Prostate gland (tissue), 2 donors: Measurements from ENCODE around the gene DBNDD2. TPM values are rescaled to one million over a fixed set of nuclear protein-coding genes. Genes with fewer than 3 reads are reported as not detected.
A peak's percentile ranks its signal among the peaks of the same experiment; 100 is the strongest.

Source experiments
- DNase-seq: peaks from one replicate; pipeline ENCODE4 v3.0.0-alpha.2; 2019; ENCODE audit warnings: low spot score
- H3K27ac ChIP-seq, 2 donors: fragments of 200-600 bp; sonication (generic); 2 replicates each; pipeline ENCODE4 v1.5.1; 2017 to 2019
- H3K27me3 ChIP-seq: fragments of 200-600 bp; sonication (generic); replicated peaks from 2 replicates; pipeline ENCODE4 v1.5.1; 2019; ENCODE audit not compliant: insufficient read depth
- H3K36me3 ChIP-seq, 2 donors: fragments of 200-600 bp; sonication (generic); 1 replicate in 1 of 2; 2 replicates in 1 of 2; pipeline versions ENCODE4 v1.5.1 to v1.8.1; 2017 to 2019
- H3K4me1 ChIP-seq: fragments of 200-600 bp; sonication (generic); replicated peaks from 2 replicates; pipeline ENCODE4 v1.5.1; 2019
- H3K4me3 ChIP-seq, 2 donors: fragments of 200-600 bp; sonication (generic); 2 replicates each; pipeline ENCODE4 v1.5.1; 2017 to 2019
- H3K9me3 ChIP-seq: fragments of 200-600 bp; sonication (generic); 2 replicates; pipeline ENCODE4 v1.5.1; 2017
- CTCF ChIP-seq, 4 experiments: fragments of 200-600 bp in 2 of 4; fragments of 450-650 bp in 2 of 4; sonication (generic) in 2 of 4; IDR thresholded peaks; 1 replicate in 3 of 4; 2 replicates in 1 of 4; pipeline ENCODE4 v1.5.1; 2016 to 2019; ENCODE audit warnings: antibody characterized with exemption in 4 of 4, mild to moderate bottlenecking in 2 of 4, moderate library complexity in 2 of 4
- POLR2A ChIP-seq: fragments of 450-650 bp; IDR thresholded peaks from one replicate; pipeline ENCODE4 v1.6.1; 2016; ENCODE audit warnings: antibody characterized with exemption, mild to moderate bottlenecking
- POLR2AphosphoS5 ChIP-seq: sonication (generic); formaldehyde crosslinking; IDR thresholded peaks from one replicate; pipeline ENCODE4 v1.6.1; 2017; ENCODE audit warnings: antibody characterized with exemption
- WGBS: methylation state at CpG from one replicate; pipeline ENCODE4 v1.1.5; 2018; 5-methylcytosine and 5-hydroxymethylcytosine counted together
- intact Hi-C: fragments of 100-400 bp; cut with DNase I; formaldehyde crosslinking; loops from one replicate; pipeline ENCODE4 v1.14.2; 2022
- total RNA-seq, 2 donors: library from RNA; depleted of rRNA; stranded (reverse); fragments of >200 nt; gene quantifications; one replicate each; pipeline ENCODE4 v1.1.0, GENCODE V29; 2016

The DBNDD2 gene
- total RNA-seq, result 10 to 100 TPM; 33.7 to 34.4 TPM

DNA sequence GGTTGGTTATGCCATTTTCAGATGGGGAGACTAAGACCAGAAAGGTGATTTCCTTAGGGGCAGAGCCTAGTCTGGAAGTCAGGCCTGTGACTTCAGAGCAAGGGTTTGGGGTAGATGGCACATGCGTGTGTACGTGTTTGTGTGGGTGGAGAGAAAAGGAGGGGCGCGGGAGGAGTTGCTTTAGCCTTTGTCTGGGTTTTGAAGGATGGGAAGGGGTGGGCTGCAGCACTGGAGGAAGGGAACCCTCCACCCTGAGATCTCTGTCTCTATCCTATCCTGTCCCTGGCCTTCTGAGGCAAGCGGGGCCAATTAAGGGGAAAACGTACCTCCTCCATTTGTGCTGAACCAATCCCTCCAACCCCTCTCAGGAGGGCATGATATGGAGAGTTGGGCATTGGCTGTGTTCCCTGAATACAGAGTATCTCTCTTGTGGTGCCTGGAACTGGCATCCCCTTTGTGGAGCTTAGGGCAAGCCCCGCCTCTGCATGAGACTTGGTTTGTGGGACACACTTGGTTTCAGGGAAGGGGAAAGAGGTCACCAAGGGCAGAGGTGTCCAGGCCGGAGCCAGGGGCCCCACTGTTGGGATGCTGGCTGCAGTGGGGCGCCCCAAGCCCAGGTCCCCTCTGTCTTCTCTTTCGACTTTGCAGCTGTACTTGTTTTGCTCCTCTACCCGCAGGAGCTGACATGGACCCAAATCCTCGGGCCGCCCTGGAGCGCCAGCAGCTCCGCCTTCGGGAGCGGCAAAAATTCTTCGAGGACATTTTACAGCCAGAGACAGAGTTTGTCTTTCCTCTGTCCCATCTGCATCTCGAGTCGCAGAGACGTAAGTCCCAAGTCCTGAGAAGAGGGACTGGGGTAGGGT, at the start of gene DBNDD2:
Gene DBNDD2, plus strand, starts transcription at position 507 of the 863 bp plus-strand sequence. Its CDS starts 179 bp downstream, at position 686.
- WGBS, result 86% methylated on average over 21 of the region's 21 CpGs
- intact Hi-C loops, result loop anchor here (5.0 kb wide), 1 partner anchor 36 kb away; no protein-coding TSS in a partner anchor
- DNase-seq, result no peak

GRCh38 chr20:45359069-45359405, 49.1 kb upstream of the DBNDD2 start:
- intact Hi-C loops, result no loop called here
- H3K27me3 ChIP-seq, result no peaks in the 10 kb centered on the region
- no peak overlapping the region for H3K4me3 ChIP-seq
- H3K9me3 ChIP-seq, result no peaks in the 10 kb centered on the region
- TF ChIP-seq POLR2AphosphoS5 (peak; percentile 44), POLR2A (no peak)
- peaks cover 5% of the 10 kb centered on the region for H3K4me1 ChIP-seq
- no peaks in the 10 kb centered on the region for H3K36me3 ChIP-seq
- DNase-seq, result no peak
- peak overlapping the region; percentile 64 to 75 for H3K27ac ChIP-seq
- WGBS, result 62% methylated on average over 7 of the region's 7 CpGs

More for the DNA sequence above, at the start of gene DBNDD2:
- peak within 1 kb of the TSS; percentile 72 to 87 for H3K4me3 ChIP-seq
- TF ChIP-seq POLR2A (no peak), CTCF (IDR thresholded peaks at IDR 0.05) (no peak), POLR2AphosphoS5 (no peak)
- no peaks in the 10 kb centered on the region for H3K36me3 ChIP-seq
- H3K9me3 ChIP-seq, result no peaks in the 10 kb centered on the region
- H3K4me1 ChIP-seq, result peaks cover 8% of the 10 kb centered on the region
- no peaks in the 10 kb centered on the region for H3K27me3 ChIP-seq
- H3K27ac ChIP-seq, result peak within 1 kb of the TSS; percentile 82 to 89

GRCh38 chr20:45359406-45360148, 48.5 kb upstream of the DBNDD2 start:
- WGBS, result 76% methylated on average over 9 of the region's 9 CpGs
- no peak for DNase-seq
- no peak overlapping the region for H3K4me3 ChIP-seq

DNA sequence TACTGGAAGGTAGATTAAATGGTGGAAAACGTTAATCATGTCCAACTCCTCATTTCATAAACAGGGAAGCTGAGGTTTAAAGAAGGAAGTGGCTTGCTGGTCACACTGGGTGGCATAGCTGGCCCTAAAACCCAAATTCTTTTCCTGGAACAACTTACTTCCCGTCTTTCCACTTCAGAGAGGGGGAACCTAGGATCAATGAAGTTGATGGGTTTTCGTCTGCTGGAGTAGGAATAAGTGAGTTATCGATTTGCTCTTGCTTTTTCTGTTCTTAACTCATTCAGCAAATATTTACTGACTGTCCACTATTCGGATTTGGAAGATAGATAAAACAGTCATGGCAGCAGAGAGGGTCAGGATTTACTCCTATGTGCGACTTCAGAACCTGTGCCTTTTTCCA, 46.3 kb upstream of the DBNDD2 start:
- intact Hi-C loops, result no loop called here
- H3K9me3 ChIP-seq, result no peaks in the 10 kb centered on the region
- no peaks in the 10 kb centered on the region for H3K27me3 ChIP-seq
- no peak for DNase-seq
- TF ChIP-seq POLR2AphosphoS5 (no peak), POLR2A (no peak), CTCF (IDR thresholded peaks at IDR 0.05) (no peak)
- H3K4me1 ChIP-seq, result peaks cover 5% of the 10 kb centered on the region
- no peak overlapping the region for H3K4me3 ChIP-seq
- H3K36me3 ChIP-seq, result peaks cover 0 to 1% of the 10 kb centered on the region in 2 donors
- H3K27ac ChIP-seq, result no peak overlapping the region
- 71% methylated on average over 6 of the region's 6 CpGs for WGBS

More at GRCh38 chr20:45359406-45360148, 48.5 kb upstream of the DBNDD2 start:
- Histone ChIP-seq H3K36me3 (no peaks in the 10 kb centered on the region), H3K27ac (peak overlapping the region; percentile 64 to 75), H3K4me1 (peaks cover 5% of the 10 kb centered on the region), H3K9me3 (no peaks in the 10 kb centered on the region), H3K27me3 (no peaks in the 10 kb centered on the region)
- TF ChIP-seq CTCF (IDR thresholded peaks at IDR 0.05) (no peak), POLR2A (no peak), POLR2AphosphoS5 (no peak)
- intact Hi-C loops, result no loop called here
